HUDEP-2 (cell line): Measurements from ENCODE around the gene MRPL44.
"Not testable (repeated sequence)": the region's sequence is repeated elsewhere in the genome, so short reads cannot be mapped to it uniquely, and the experiment has no call there.

Experiments used
- DNase-seq, 76 experiments: peaks; one replicate each; lab custom pipeline; 2025; ENCODE audit not compliant: unreplicated experiment in 76 of 76; lab: John Stamatoyannopoulos, UW

Gene MRPL44

DNA sequence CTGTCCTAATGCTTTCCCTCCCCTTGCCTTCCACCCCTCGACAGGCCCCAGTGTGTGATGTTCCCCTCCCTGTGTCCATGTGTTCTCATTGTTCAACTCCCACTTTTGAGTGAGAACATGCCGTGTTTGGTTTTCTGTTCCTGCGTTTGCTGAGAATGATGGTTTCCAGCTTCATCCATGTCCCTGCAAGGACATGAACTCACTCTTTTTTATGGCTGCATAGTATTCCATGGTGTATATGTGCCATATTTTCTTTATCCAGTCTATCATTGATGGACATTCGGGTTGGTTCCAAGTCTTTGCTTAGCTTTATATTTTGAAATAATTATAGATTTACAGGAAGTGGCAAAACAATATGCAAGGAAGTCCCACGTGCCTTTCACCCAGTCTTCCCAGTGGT lies 43.4 kb downstream of the MRPL44 start:
- DNase-seq = not testable (repeated sequence)

- DNase-seq = no peak
Observed at GRCh38 chr2:224004105-224004695, 46.9 kb downstream of the MRPL44 start.

- no peak for DNase-seq
Observed at GRCh38 chr2:224008702-224009261, 51.5 kb downstream of the MRPL44 start.

- no peak for DNase-seq
Observed at GRCh38 chr2:224009605-224010315, 52.5 kb downstream of the MRPL44 start.

- no peak for DNase-seq
Observed at GRCh38 chr2:224011837-224012236, 54.6 kb downstream of the MRPL44 start.

GRCh38 chr2:224014336-224014735 lies 57.1 kb downstream of the MRPL44 start:
- DNase-seq = no peak

DNA sequence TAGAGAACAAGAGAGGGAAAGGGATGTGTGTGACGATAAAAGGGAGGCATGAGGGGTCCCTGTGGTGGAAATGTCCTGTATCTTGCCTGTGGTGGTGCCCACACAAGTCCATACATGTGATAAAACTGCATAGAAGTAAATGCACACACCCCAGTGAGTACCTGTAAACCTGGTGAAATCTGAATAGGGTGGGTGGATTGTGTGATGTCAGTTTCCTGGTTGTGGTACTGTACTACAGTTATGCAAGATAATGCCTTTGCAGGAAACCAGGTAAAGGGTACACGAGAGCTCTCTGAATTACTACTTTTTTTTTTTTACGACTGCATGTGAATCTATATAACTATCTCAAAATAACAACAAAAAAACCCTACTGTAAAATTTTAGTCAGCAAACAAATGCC lies 59.7 kb downstream of the MRPL44 start:
- no peak for DNase-seq
